ENCODE results near the gene BICC1.

BICC1 gene

GRCh38 chr10:58806970-58807628 lies 294.4 kb downstream of the BICC1 start:
- TF ChIP-seq MYC (IDR thresholded peaks at IDR 0.05; ENCODE audit: low read depth, low read length), result no peak
- no peak overlapping the region for H3K4me3 ChIP-seq (ENCODE audit: low read depth, low read length)
- DNase-seq (ENCODE audit: low read depth), result no peak

- no peak for DNase-seq (ENCODE audit: low read depth)
- no peak for TF ChIP-seq POLR2A (IDR thresholded peaks at IDR 0.05; ENCODE audit: extremely low read depth, insufficient read length)
- no peak for TF ChIP-seq MYC (IDR thresholded peaks at IDR 0.05; ENCODE audit: low read depth, low read length)
- TF ChIP-seq CTCF (IDR thresholded peaks at IDR 0.05; ENCODE audit: low read depth, low read length), result no peak
- TF ChIP-seq MAX (IDR thresholded peaks at IDR 0.05; ENCODE audit: low read depth, low read length), result no peak
- no peak overlapping the region for H3K4me3 ChIP-seq (ENCODE audit: low read depth, low read length)
Measured at GRCh38 chr10:58807629-58808022, 295.0 kb downstream of the BICC1 start.

- no peak for DNase-seq (ENCODE audit: low read depth)
- H3K4me3 ChIP-seq (ENCODE audit: low read depth, low read length), result no peak overlapping the region
- no peak for TF ChIP-seq POLR2A (IDR thresholded peaks at IDR 0.05; ENCODE audit: extremely low read depth, insufficient read length)
Measured at GRCh38 chr10:58810751-58811150, 298.1 kb downstream of the BICC1 start.

GRCh38 chr10:58813573-58813972 lies 300.9 kb downstream of the BICC1 start:
- TF ChIP-seq MAX (IDR thresholded peaks at IDR 0.05; ENCODE audit: low read depth, low read length) (no peak), POLR2A (IDR thresholded peaks at IDR 0.05; ENCODE audit: extremely low read depth, insufficient read length) (no peak), MYC (IDR thresholded peaks at IDR 0.05; ENCODE audit: low read depth, low read length) (no peak), CTCF (IDR thresholded peaks at IDR 0.05; ENCODE audit: low read depth, low read length) (no peak)
- no peak overlapping the region for H3K4me3 ChIP-seq (ENCODE audit: low read depth, low read length)
- DNase-seq (ENCODE audit: low read depth), result no peak

- H3K4me3 ChIP-seq (ENCODE audit: low read depth, low read length), result no peak overlapping the region
- DNase-seq (ENCODE audit: low read depth), result no peak
- TF ChIP-seq MYC (IDR thresholded peaks at IDR 0.05; ENCODE audit: low read depth, low read length), result no peak
- no peak for TF ChIP-seq POLR2A (IDR thresholded peaks at IDR 0.05; ENCODE audit: extremely low read depth, insufficient read length)
- TF ChIP-seq MAX (IDR thresholded peaks at IDR 0.05; ENCODE audit: low read depth, low read length), result no peak
- TF ChIP-seq CTCF (IDR thresholded peaks at IDR 0.05; ENCODE audit: low read depth, low read length), result no peak
Measured at GRCh38 chr10:58817201-58817846, 304.7 kb downstream of the BICC1 start.

GRCh38 chr10:58818900-58819299 lies 306.2 kb downstream of the BICC1 start:
- TF ChIP-seq MYC (IDR thresholded peaks at IDR 0.05; ENCODE audit: low read depth, low read length), result no peak
- TF ChIP-seq CTCF (IDR thresholded peaks at IDR 0.05; ENCODE audit: low read depth, low read length), result no peak
- no peak for TF ChIP-seq MAX (IDR thresholded peaks at IDR 0.05; ENCODE audit: low read depth, low read length)
- TF ChIP-seq POLR2A (IDR thresholded peaks at IDR 0.05; ENCODE audit: extremely low read depth, insufficient read length), result no peak
- H3K4me3 ChIP-seq (ENCODE audit: low read depth, low read length), result no peak overlapping the region
- DNase-seq (ENCODE audit: low read depth), result no peak

GRCh38 chr10:58820386-58820785 lies 307.7 kb downstream of the BICC1 start:
- H3K4me3 ChIP-seq (ENCODE audit: low read depth, low read length), result no peak overlapping the region
- no peak for DNase-seq (ENCODE audit: low read depth)
- TF ChIP-seq POLR2A (IDR thresholded peaks at IDR 0.05; ENCODE audit: extremely low read depth, insufficient read length) (no peak), MAX (IDR thresholded peaks at IDR 0.05; ENCODE audit: low read depth, low read length) (no peak), CTCF (IDR thresholded peaks at IDR 0.05; ENCODE audit: low read depth, low read length) (no peak), MYC (IDR thresholded peaks at IDR 0.05; ENCODE audit: low read depth, low read length) (no peak)
